GM23338 (cell line): ENCODE data around the gene TMEM242. TPM values are rescaled to one million over a fixed set of nuclear protein-coding genes. Genes with fewer than 3 reads are reported as not detected.

ENCODE experiments used
- ATAC-seq: fragments of 200-7000 bp; cut with Tn5 transposase; 3 replicates; pipeline ENCODE4 v1.9.1; 2020
- DNase-seq: peaks from one replicate; pipeline ENCODE4 v3.0.0-alpha.2; 2015; ENCODE audit warnings: low spot score
- H2AFZ ChIP-seq: fragments of 200-600 bp; sonication (generic); 2 replicates; pipeline ENCODE4 v1.8.0; 2016; ENCODE audit warnings: antibody characterized with exemption, mild to moderate bottlenecking, moderate library complexity
- H3F3A ChIP-seq: fragments of 200-600 bp; sonication (generic); replicated peaks from 2 replicates; pipeline ENCODE4 v1.8.0; 2017; ENCODE audit warnings: antibody characterized with exemption, mixed run types, low read depth
- H3K27ac ChIP-seq: fragments of 200-600 bp; sonication (generic); 2 replicates; pipeline ENCODE4 v1.6.1; 2016; ENCODE audit warnings: low read depth
- H3K27me3 ChIP-seq: fragments of 200-600 bp; sonication (generic); 2 replicates; pipeline ENCODE4 v1.8.0; 2016; ENCODE audit warnings: mild to moderate bottlenecking, mixed run types, moderate library complexity; ENCODE audit not compliant: insufficient read depth
- H3K36me3 ChIP-seq: fragments of 200-600 bp; sonication (generic); 2 replicates; pipeline ENCODE4 v1.8.0; 2016; ENCODE audit warnings: mild to moderate bottlenecking; ENCODE audit not compliant: insufficient read depth
- H3K4me1 ChIP-seq: fragments of 200-600 bp; sonication (generic); 2 replicates; pipeline ENCODE4 v1.8.0; 2016; ENCODE audit warnings: mild to moderate bottlenecking, moderate library complexity; ENCODE audit not compliant: insufficient read depth
- H3K4me2 ChIP-seq: fragments of 200-600 bp; sonication (generic); 2 replicates; pipeline ENCODE4 v1.7.1; 2017; ENCODE audit warnings: mixed run types
- H3K4me3 ChIP-seq: fragments of 200-600 bp; sonication (generic); 2 replicates; pipeline ENCODE4 v1.6.1; 2016; ENCODE audit warnings: mixed run types
- H3K79me2 ChIP-seq: fragments of 200-600 bp; sonication (generic); replicated peaks from 2 replicates; pipeline ENCODE4 v1.8.0; 2017; ENCODE audit warnings: mild to moderate bottlenecking; ENCODE audit not compliant: insufficient read depth
- H3K9me2 ChIP-seq: fragments of 200-600 bp; sonication (generic); 2 replicates; pipeline ENCODE4 v1.8.0; 2017; ENCODE audit not compliant: insufficient read depth
- H4K20me1 ChIP-seq: fragments of 200-600 bp; sonication (generic); replicated peaks from 2 replicates; pipeline ENCODE4 v1.8.0; 2017; ENCODE audit warnings: mild to moderate bottlenecking; ENCODE audit not compliant: insufficient read depth
- H3K27ac Mint-ChIP-seq: 2 replicates; pipeline ENCODE4 v1.8.0; 2020; ENCODE audit warnings: inconsistent platforms, mild to moderate bottlenecking, moderate library complexity, mixed read lengths
- H3K27me3 Mint-ChIP-seq: 3 replicates; pipeline ENCODE4 v1.8.0; 2022; ENCODE audit warnings: low read depth, mild to moderate bottlenecking, moderate library complexity, mixed read lengths, inconsistent platforms; ENCODE audit not compliant: insufficient read depth, poor library complexity
- H3K36me3 Mint-ChIP-seq: 3 replicates; pipeline ENCODE4 v1.8.0; 2021; ENCODE audit warnings: low read depth, mild to moderate bottlenecking, inconsistent platforms, moderate library complexity, mixed read lengths
- H3K4me1 Mint-ChIP-seq: 3 replicates; pipeline ENCODE4 v1.8.0; 2020; ENCODE audit warnings: mild to moderate bottlenecking, inconsistent platforms, mixed read lengths
- H3K4me3 Mint-ChIP-seq: 3 replicates; pipeline ENCODE4 v1.8.0; 2021; ENCODE audit warnings: moderate library complexity, mild to moderate bottlenecking, inconsistent platforms, mixed read lengths
- H3K9me3 Mint-ChIP-seq: 3 replicates; pipeline ENCODE4 v1.8.0; 2020; ENCODE audit warnings: moderate library complexity, mild to moderate bottlenecking, inconsistent platforms, mixed read lengths
- CREB1 ChIP-seq: fragments of 250-450 bp; sonication (Bioruptor Pico); IDR thresholded peaks from 2 replicates; pipeline ENCODE4 v1.5.0; 2020; ENCODE audit warnings: low read depth, mild to moderate bottlenecking, moderate library complexity
- EZH2 ChIP-seq: fragments of 200-600 bp; sonication (generic); IDR thresholded peaks from one replicate; pipeline ENCODE4 v1.8.0; 2017; ENCODE audit warnings: antibody characterized with exemption, mild to moderate bottlenecking, low read depth; ENCODE audit not compliant: unreplicated experiment
- EZH2phosphoT487 ChIP-seq: fragments of 200-600 bp; sonication (generic); IDR thresholded peaks from one replicate; pipeline ENCODE4 v1.8.1; 2018; ENCODE audit warnings: antibody characterized with exemption; ENCODE audit not compliant: unreplicated experiment
- JUNB ChIP-seq: IDR thresholded peaks from one replicate; pipeline ENCODE4 v1.6.1; 2016; ENCODE audit warnings: antibody characterized with exemption; ENCODE audit not compliant: unreplicated experiment
- NANOG ChIP-seq: IDR thresholded peaks from 2 replicates; pipeline ENCODE4 v1.6.1; 2016; ENCODE audit warnings: antibody characterized with exemption, borderline replicate concordance
- POLR2AphosphoS5 ChIP-seq: IDR thresholded peaks from 2 replicates; pipeline ENCODE4 v1.6.1; 2016; ENCODE audit warnings: antibody characterized with exemption, low read depth
- STAT1 ChIP-seq: IDR thresholded peaks from one replicate; pipeline ENCODE4 v1.6.1; 2016; ENCODE audit warnings: antibody characterized with exemption; ENCODE audit not compliant: unreplicated experiment
- ZNF114 ChIP-seq: fragments of 250-450 bp; sonication (Bioruptor Pico); IDR thresholded peaks from 2 replicates; pipeline ENCODE4 v1.5.0; 2020; ENCODE audit warnings: mild to moderate bottlenecking, moderate library complexity
- ZNF331 ChIP-seq: fragments of 250-450 bp; sonication (Bioruptor Pico); IDR thresholded peaks from 2 replicates; pipeline ENCODE4 v1.5.0; 2020; ENCODE audit warnings: low read depth, mild to moderate bottlenecking, moderate library complexity
- polyA plus RNA-seq: library from polyadenylated mRNA; unstranded; fragments of >200 nt; fragmentation: Nextera tagmentation; extraction: Ambion mirVana; gene quantifications from 2 replicates; pipeline ENCODE4 v1.2.1, GENCODE V29; 2016
- total RNA-seq: library from RNA; depleted of rRNA; stranded (reverse); fragments of >200 nt; shearing (Covaris generic); gene quantifications from 2 replicates; pipeline ENCODE4 v1.2.3, GENCODE V29; 2014
- TF ChIP-seq, protein P1 (sequence below), 2 experiments: fragments of 200-600 bp in 1 of 2; sonication (generic) in 1 of 2; conservative IDR thresholded peaks; 2 replicates each; pipeline versions ENCODE4 v1.5.1 to v1.6.1; 2016 to 2017; ENCODE audit warnings: antibody characterized with exemption in 2 of 2, low read depth in 2 of 2, mild to moderate bottlenecking in 2 of 2, moderate library complexity in 1 of 2
- TF ChIP-seq, protein P2 (sequence below): IDR thresholded peaks from one replicate; pipeline ENCODE4 v1.6.1; 2018; ENCODE audit warnings: antibody characterized with exemption; ENCODE audit not compliant: unreplicated experiment
- TF ChIP-seq, protein P3 (sequence below): fragments of 250-450 bp; sonication (Bioruptor Pico); IDR thresholded peaks from 2 replicates; pipeline ENCODE4 v1.5.0; 2020; ENCODE audit warnings: mild to moderate bottlenecking, moderate library complexity
- TF ChIP-seq, protein P4 (sequence below): IDR thresholded peaks from 2 replicates; pipeline ENCODE4 v1.6.1; 2016; ENCODE audit warnings: antibody characterized with exemption

TMEM242 gene
- total and polyA plus RNA-seq, 2 experiments from 2014 or later, result 3.7 to 9.7 TPM

DNA sequence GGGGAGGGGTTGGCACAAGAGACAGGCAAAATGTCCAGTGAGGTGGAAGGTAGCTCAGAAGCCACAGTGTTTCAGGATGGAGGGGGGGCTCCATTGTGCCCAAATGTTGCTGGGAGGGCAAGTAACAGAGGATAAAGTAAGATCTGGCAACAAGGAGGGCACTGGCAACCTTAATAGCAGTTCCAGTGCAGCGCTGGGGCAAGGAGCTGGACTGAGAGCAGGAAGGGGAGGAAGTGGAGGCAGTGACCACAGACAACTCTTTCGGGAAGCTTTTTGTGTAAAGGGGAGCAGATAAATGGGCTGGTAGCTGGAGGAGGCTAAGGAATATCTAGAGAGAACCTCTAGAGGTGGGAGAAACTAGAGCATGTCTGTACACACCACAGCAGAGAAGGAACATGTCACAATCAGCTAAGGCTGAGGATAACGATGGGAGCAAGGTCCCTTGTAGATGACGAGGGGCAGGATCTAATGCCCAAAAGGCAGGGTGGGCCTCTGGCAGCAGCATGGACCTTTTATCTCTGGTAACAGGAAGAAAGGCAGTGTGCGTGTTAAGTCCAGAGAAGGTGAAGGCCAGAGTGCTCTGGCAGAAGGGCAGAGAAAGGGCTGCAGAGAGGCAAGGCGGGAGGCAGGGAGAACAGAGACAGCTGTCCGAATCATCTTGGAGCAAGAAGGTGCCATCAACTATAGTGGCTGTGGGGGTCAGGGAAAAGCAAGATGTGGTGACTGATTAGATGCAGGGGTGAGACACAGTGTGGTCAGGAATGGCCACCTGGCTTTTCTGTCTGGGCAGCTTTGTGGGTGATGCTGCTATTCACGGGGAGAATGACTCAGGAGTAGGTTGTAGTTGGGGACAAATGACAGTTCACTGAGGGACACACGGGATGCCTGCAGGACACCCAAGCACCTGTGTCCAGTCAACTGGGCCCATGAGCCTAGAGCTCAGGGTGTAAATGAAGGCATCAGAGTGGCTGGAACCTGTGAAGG lies 17.4 kb downstream of the TMEM242 start:
- H3K36me3 ChIP-seq, result no peaks in the 10 kb centered on the region
- no peaks in the 10 kb centered on the region for H3K9me2 ChIP-seq
- no peaks in the 10 kb centered on the region for H3F3A ChIP-seq
- Mint-ChIP-seq H3K9me3 (no peaks in the 10 kb centered on the region), H3K36me3 (peaks cover 8% of the 10 kb centered on the region), H3K4me1 (peaks cover 25% of the 10 kb centered on the region), H3K27ac (no peak overlapping the region), H3K27me3 (no peaks in the 10 kb centered on the region), H3K4me3 (no peak overlapping the region)
- no peak overlapping the region for H3K4me2 ChIP-seq
- no peak overlapping the region for H3K4me3 ChIP-seq
- no peak for ATAC-seq
- no peak overlapping the region for H2AFZ ChIP-seq
- H3K27me3 ChIP-seq, result no peaks in the 10 kb centered on the region
- H4K20me1 ChIP-seq, result peaks cover 2% of the 10 kb centered on the region; the same call in 1 of the 2 replicates
- peaks cover 28% of the 10 kb centered on the region for H3K4me1 ChIP-seq
- DNase-seq, result no peak
- no peak overlapping the region for H3K27ac ChIP-seq
- H3K79me2 ChIP-seq, result 0 out of 2 replicates have a peak, but pooled peaks cover 3% of the 10 kb centered on the region
- TF ChIP-seq JUNB, result no peak
- TF ChIP-seq, protein P1, sequence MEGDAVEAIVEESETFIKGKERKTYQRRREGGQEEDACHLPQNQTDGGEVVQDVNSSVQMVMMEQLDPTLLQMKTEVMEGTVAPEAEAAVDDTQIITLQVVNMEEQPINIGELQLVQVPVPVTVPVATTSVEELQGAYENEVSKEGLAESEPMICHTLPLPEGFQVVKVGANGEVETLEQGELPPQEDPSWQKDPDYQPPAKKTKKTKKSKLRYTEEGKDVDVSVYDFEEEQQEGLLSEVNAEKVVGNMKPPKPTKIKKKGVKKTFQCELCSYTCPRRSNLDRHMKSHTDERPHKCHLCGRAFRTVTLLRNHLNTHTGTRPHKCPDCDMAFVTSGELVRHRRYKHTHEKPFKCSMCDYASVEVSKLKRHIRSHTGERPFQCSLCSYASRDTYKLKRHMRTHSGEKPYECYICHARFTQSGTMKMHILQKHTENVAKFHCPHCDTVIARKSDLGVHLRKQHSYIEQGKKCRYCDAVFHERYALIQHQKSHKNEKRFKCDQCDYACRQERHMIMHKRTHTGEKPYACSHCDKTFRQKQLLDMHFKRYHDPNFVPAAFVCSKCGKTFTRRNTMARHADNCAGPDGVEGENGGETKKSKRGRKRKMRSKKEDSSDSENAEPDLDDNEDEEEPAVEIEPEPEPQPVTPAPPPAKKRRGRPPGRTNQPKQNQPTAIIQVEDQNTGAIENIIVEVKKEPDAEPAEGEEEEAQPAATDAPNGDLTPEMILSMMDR (conservative IDR thresholded peaks at IDR 0.05; ENCODE audit: low read depth in 2 of 2), result no peak
- no peak for TF ChIP-seq EZH2phosphoT487
- TF ChIP-seq NANOG, result no peak
- TF ChIP-seq, protein P2, sequence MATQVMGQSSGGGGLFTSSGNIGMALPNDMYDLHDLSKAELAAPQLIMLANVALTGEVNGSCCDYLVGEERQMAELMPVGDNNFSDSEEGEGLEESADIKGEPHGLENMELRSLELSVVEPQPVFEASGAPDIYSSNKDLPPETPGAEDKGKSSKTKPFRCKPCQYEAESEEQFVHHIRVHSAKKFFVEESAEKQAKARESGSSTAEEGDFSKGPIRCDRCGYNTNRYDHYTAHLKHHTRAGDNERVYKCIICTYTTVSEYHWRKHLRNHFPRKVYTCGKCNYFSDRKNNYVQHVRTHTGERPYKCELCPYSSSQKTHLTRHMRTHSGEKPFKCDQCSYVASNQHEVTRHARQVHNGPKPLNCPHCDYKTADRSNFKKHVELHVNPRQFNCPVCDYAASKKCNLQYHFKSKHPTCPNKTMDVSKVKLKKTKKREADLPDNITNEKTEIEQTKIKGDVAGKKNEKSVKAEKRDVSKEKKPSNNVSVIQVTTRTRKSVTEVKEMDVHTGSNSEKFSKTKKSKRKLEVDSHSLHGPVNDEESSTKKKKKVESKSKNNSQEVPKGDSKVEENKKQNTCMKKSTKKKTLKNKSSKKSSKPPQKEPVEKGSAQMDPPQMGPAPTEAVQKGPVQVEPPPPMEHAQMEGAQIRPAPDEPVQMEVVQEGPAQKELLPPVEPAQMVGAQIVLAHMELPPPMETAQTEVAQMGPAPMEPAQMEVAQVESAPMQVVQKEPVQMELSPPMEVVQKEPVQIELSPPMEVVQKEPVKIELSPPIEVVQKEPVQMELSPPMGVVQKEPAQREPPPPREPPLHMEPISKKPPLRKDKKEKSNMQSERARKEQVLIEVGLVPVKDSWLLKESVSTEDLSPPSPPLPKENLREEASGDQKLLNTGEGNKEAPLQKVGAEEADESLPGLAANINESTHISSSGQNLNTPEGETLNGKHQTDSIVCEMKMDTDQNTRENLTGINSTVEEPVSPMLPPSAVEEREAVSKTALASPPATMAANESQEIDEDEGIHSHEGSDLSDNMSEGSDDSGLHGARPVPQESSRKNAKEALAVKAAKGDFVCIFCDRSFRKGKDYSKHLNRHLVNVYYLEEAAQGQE, result no peak
- TF ChIP-seq EZH2, result no peak
- TF ChIP-seq ZNF114, result no peak
- TF ChIP-seq STAT1, result no peak
- TF ChIP-seq, protein P3, sequence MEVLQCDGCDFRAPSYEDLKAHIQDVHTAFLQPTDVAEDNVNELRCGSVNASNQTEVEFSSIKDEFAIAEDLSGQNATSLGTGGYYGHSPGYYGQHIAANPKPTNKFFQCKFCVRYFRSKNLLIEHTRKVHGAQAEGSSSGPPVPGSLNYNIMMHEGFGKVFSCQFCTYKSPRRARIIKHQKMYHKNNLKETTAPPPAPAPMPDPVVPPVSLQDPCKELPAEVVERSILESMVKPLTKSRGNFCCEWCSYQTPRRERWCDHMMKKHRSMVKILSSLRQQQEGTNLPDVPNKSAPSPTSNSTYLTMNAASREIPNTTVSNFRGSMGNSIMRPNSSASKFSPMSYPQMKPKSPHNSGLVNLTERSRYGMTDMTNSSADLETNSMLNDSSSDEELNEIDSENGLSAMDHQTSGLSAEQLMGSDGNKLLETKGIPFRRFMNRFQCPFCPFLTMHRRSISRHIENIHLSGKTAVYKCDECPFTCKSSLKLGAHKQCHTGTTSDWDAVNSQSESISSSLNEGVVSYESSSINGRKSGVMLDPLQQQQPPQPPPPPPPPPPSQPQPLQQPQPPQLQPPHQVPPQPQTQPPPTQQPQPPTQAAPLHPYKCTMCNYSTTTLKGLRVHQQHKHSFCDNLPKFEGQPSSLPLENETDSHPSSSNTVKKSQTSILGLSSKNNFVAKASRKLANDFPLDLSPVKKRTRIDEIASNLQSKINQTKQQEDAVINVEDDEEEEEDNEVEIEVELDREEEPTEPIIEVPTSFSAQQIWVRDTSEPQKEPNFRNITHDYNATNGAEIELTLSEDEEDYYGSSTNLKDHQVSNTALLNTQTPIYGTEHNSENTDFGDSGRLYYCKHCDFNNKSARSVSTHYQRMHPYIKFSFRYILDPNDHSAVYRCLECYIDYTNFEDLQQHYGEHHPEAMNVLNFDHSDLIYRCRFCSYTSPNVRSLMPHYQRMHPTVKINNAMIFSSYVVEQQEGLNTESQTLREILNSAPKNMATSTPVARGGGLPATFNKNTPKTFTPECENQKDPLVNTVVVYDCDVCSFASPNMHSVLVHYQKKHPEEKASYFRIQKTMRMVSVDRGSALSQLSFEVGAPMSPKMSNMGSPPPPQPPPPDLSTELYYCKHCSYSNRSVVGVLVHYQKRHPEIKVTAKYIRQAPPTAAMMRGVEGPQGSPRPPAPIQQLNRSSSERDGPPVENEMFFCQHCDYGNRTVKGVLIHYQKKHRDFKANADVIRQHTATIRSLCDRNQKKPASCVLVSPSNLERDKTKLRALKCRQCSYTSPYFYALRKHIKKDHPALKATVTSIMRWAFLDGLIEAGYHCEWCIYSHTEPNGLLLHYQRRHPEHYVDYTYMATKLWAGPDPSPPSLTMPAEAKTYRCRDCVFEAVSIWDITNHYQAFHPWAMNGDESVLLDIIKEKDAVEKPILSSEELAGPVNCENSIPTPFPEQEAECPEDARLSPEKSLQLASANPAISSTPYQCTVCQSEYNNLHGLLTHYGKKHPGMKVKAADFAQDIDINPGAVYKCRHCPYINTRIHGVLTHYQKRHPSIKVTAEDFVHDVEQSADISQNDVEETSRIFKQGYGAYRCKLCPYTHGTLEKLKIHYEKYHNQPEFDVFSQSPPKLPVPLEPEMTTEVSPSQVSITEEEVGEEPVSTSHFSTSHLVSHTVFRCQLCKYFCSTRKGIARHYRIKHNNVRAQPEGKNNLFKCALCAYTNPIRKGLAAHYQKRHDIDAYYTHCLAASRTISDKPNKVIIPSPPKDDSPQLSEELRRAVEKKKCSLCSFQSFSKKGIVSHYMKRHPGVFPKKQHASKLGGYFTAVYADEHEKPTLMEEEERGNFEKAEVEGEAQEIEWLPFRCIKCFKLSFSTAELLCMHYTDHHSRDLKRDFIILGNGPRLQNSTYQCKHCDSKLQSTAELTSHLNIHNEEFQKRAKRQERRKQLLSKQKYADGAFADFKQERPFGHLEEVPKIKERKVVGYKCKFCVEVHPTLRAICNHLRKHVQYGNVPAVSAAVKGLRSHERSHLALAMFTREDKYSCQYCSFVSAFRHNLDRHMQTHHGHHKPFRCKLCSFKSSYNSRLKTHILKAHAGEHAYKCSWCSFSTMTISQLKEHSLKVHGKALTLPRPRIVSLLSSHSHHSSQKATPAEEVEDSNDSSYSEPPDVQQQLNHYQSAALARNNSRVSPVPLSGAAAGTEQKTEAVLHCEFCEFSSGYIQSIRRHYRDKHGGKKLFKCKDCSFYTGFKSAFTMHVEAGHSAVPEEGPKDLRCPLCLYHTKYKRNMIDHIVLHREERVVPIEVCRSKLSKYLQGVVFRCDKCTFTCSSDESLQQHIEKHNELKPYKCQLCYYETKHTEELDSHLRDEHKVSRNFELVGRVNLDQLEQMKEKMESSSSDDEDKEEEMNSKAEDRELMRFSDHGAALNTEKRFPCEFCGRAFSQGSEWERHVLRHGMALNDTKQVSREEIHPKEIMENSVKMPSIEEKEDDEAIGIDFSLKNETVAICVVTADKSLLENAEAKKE (CRISPR knock-in tag), result no peak
- no peak for TF ChIP-seq ZNF331 (CRISPR knock-in tag)
- TF ChIP-seq POLR2AphosphoS5, result no peak
- no peak for TF ChIP-seq CREB1 (CRISPR knock-in tag)
- TF ChIP-seq, protein P4, sequence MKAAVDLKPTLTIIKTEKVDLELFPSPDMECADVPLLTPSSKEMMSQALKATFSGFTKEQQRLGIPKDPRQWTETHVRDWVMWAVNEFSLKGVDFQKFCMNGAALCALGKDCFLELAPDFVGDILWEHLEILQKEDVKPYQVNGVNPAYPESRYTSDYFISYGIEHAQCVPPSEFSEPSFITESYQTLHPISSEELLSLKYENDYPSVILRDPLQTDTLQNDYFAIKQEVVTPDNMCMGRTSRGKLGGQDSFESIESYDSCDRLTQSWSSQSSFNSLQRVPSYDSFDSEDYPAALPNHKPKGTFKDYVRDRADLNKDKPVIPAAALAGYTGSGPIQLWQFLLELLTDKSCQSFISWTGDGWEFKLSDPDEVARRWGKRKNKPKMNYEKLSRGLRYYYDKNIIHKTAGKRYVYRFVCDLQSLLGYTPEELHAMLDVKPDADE, result no peak
